ENCODE data around the gene ARRDC2. TPM values are rescaled to one million over a fixed set of nuclear protein-coding genes. Genes with fewer than 3 reads are reported as not detected.

Gene ARRDC2
- total RNA-seq, 4 donors from 2014 or later: 26.8 to 94.9 (median 29.4) TPM

DNA sequence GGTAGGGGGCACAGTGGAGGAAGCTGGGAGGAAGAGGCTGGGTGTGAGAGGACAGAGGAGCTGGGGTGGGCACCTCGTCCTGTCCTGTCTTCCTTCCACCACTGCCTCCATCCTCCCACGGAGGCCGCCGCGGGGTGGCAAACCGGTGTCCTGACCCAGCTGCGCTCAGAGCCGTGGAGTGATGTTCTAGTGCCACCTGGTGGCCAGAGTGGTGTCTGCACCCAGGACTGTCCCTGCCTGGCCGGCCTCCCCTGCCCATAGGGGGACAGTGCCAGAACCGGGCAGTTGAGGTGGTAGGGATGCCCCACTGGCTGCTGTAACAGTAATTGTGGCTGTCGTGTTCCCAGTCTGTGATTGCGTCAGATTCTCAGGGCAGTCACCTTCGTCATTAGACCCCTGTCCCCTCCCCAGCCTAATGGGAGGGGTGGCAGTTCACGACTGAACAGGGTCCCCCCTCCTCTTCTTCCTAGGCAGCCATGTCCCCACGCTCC lies 11.1 kb upstream of the ARRDC2 start:
- peak; percentile 82 to 94 (median 91) for DNase-seq
- TF ChIP-seq POLR2A (IDR thresholded peaks at IDR 0.05): no peak
- TF ChIP-seq, protein P1, sequence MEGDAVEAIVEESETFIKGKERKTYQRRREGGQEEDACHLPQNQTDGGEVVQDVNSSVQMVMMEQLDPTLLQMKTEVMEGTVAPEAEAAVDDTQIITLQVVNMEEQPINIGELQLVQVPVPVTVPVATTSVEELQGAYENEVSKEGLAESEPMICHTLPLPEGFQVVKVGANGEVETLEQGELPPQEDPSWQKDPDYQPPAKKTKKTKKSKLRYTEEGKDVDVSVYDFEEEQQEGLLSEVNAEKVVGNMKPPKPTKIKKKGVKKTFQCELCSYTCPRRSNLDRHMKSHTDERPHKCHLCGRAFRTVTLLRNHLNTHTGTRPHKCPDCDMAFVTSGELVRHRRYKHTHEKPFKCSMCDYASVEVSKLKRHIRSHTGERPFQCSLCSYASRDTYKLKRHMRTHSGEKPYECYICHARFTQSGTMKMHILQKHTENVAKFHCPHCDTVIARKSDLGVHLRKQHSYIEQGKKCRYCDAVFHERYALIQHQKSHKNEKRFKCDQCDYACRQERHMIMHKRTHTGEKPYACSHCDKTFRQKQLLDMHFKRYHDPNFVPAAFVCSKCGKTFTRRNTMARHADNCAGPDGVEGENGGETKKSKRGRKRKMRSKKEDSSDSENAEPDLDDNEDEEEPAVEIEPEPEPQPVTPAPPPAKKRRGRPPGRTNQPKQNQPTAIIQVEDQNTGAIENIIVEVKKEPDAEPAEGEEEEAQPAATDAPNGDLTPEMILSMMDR (IDR thresholded peaks at IDR 0.05): peak; percentile 95 to 99 (median 98)
- H3K4me3 ChIP-seq: no peak overlapping the region

DNA sequence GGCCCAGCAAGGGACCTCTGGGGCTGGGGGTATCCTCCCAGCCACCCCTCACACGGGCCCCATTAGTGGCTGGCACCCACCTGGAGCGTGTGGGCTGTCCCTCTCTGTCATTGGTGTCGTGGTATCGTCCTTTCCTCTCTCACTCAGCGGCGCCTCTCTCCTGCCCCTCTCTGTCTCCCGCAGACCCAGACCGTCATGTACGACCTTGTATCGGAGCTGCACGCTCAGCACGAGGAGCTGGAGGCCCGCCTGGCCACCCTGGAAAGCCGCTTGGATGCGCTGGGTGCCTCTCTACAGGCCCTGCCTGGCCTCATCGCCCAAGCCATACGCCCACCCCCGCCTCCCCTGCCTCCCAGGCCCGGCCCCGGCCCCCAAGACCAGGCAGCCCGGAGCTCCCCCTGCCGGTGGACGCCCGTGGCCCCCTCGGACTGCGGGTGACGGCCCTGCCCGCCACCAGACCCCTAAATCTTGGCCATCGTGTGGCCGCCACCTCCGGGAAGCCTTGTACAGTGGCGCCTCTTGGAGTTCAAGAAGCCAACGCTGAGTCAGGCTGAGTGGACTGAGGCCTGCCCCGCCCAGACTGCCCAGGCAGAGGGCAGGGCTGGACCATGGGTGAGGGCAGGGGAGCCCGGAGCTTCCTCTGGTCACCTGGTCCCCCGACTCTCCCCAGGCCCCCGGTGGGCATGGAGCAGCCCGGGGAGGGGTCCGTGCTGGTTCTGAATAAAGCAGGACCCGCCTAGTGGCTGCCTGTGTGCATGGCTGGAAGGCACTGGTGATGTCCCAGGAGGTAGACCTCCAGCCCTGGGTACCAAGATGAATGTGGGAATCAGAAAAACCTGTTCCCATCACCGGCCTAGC lies 9.8 kb upstream of the ARRDC2 start:
- Histone ChIP-seq H3K4me3 (no peak overlapping the region), H3K36me3 (no peaks in the 10 kb centered on the region), H3K4me1 (peaks cover 0 to 21% (median 4%) of the 10 kb centered on the region in 4 donors), H3K27ac (no peak overlapping the region), H3K9me3 (no peaks in the 10 kb centered on the region), H3K27me3 (no peaks in the 10 kb centered on the region)
- TF ChIP-seq, protein P1 (IDR thresholded peaks at IDR 0.05): peak in 1 of 6 experiments; percentile 15
- TF ChIP-seq POLR2A (IDR thresholded peaks at IDR 0.05): no peak
- DNase-seq: peak in 1 of 3 donors; percentile 73

More for the DNA sequence above, 11.1 kb upstream of the ARRDC2 start:
- Histone ChIP-seq H3K9me3 (no peaks in the 10 kb centered on the region), H3K4me1 (peaks cover 0 to 8% (median 0%) of the 10 kb centered on the region in 4 donors), H3K27me3 (no peaks in the 10 kb centered on the region), H3K36me3 (no peaks in the 10 kb centered on the region), H3K27ac (no peak overlapping the region)

DNA sequence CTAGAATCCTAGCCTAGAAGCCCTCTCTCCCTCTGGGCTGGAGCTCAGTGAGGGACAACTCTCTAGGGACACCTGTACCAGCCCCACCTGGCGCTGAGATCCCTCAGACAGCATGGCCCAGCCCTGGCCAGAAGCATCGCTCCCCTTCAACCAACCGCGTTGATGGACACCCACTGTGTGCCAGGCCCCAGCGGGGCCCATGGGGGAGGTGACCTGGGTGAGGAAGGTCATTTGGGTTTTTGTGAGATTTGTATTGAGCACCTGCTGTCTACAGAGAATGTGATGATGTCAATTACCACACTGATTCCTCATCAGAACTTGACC lies 9.2 kb upstream of the ARRDC2 start:
- Histone ChIP-seq H3K27ac (no peak overlapping the region), H3K27me3 (no peaks in the 10 kb centered on the region), H3K4me1 (peaks cover 0 to 23% (median 5%) of the 10 kb centered on the region in 4 donors), H3K36me3 (no peaks in the 10 kb centered on the region), H3K4me3 (no peak overlapping the region), H3K9me3 (no peaks in the 10 kb centered on the region)
- DNase-seq: no peak
- TF ChIP-seq, protein P1 (IDR thresholded peaks at IDR 0.05): no peak
- TF ChIP-seq POLR2A (IDR thresholded peaks at IDR 0.05): no peak

DNA sequence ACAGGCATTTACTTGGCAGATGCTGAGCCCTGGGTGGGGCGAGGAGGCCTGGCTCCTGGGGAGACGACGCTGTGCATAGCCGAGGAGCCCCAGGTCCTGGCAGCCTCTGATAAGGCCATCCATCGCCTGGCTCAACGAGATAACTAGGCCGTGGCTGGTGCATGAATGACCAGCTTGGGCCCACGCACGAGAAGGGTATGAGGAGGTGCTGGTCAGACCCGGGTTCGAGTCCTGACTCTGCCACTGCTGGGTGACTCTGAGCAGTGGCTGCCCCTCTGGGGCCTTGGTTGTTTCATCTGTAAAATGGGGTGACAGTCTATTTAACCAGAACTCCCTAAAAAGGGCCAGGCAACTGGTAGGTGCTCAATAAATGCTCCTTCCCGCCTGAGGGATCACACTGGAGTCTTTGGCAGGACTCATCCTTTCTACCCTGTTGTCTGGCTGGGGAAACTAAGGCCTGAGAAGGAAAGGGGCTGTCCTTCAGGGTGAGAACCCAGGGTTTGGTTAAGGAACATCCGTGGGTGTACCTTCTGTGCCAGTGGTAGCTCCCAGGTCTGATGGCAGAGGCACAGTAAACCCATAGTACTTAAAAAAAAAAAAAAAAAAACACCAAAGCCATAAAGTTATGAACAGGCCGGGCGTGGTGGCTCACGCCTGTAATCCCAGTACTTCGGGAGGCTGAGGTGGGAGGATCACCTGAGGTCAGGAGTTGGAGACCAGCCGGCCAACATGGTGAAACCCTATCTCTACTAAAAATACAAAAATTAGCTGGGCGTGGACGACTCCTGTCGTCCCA lies 8.1 kb upstream of the ARRDC2 start:
- Histone ChIP-seq H3K4me1 (peaks cover 0 to 23% (median 5%) of the 10 kb centered on the region in 4 donors), H3K9me3 (no peaks in the 10 kb centered on the region), H3K36me3 (no peaks in the 10 kb centered on the region), H3K4me3 (no peak overlapping the region), H3K27me3 (no peaks in the 10 kb centered on the region), H3K27ac (peak overlapping the region; percentile 89 to 97 (median 90))
- TF ChIP-seq, protein P1 (IDR thresholded peaks at IDR 0.05): no peak
- no peak for TF ChIP-seq POLR2A (IDR thresholded peaks at IDR 0.05)
- no peak for DNase-seq

DNA sequence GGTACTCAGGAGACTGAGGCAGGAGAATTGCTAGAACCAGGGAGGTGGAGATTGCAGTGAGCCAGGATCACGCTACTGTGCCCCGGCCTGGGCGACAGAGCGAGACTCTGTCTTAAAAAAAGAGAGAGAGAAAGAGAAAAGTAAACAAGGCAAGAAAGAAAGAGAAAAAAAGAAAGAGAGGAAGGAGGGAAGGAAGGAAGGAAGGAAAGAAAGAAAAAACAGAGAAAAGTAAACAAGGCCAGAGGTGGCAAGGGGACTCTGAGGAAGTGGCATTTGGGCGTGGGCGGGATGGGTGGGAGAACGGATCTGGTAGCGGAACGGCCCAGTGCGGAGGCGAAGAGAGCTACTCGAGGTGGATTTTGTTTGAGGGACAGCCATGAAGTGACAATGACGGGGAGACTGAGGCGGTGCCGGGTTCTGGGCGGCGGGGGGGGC lies 7.5 kb upstream of the ARRDC2 start:
- TF ChIP-seq POLR2A (IDR thresholded peaks at IDR 0.05): no peak
- TF ChIP-seq, protein P1 (IDR thresholded peaks at IDR 0.05): no peak
- no peaks in the 10 kb centered on the region for H3K27me3 ChIP-seq
- peaks cover 0 to 23% (median 5%) of the 10 kb centered on the region in 4 donors for H3K4me1 ChIP-seq
- H3K9me3 ChIP-seq: no peaks in the 10 kb centered on the region
- H3K36me3 ChIP-seq: no peaks in the 10 kb centered on the region
- peak overlapping the region; percentile 89 to 97 (median 90) for H3K27ac ChIP-seq
- DNase-seq: no peak
- H3K4me3 ChIP-seq: peak overlapping the region; percentile 70 to 96 (median 90)
